CD4-positive, alpha-beta T cell treated with Interleukin-12 subunit alpha and Interleukin-12 subunit beta, for 1 hour (primary cell): ENCODE data around the gene MSH5.
A peak's percentile ranks its signal among the peaks of the same experiment; 100 is the strongest.
"Not testable (repeated sequence)": the region's sequence is repeated elsewhere in the genome, so short reads cannot be mapped to it uniquely, and the experiment has no call there.

Experiments
- DNase-seq: peaks from one replicate; pipeline ENCODE4 v3.0.0-alpha.2; 2020

The MSH5 gene

GRCh38 chr6:31739639-31740396 is at the start of gene MSH5:
Gene MSH5 (plus strand): TSS chr6:31740005. CDS start chr6:31740467, 462 bp downstream.
- DNase-seq = peak; percentile 97

- DNase-seq = no peak
Observed at GRCh38 chr6:31690231-31691077, 49.4 kb upstream of the MSH5 start.

GRCh38 chr6:31691078-31691463 is 48.7 kb upstream of the MSH5 start:
- no peak for DNase-seq

GRCh38 chr6:31691564-31692108 is 48.2 kb upstream of the MSH5 start:
- DNase-seq = no peak

GRCh38 chr6:31692353-31692752 is 47.5 kb upstream of the MSH5 start:
- no peak for DNase-seq

GRCh38 chr6:31692886-31693285 is 46.9 kb upstream of the MSH5 start:
- no peak for DNase-seq

- no peak for DNase-seq
Observed at GRCh38 chr6:31693535-31693934, 46.3 kb upstream of the MSH5 start.

- no peak for DNase-seq
Observed at GRCh38 chr6:31697555-31697954, 42.2 kb upstream of the MSH5 start.

- DNase-seq = no peak
Observed at GRCh38 chr6:31700740-31701401, 38.9 kb upstream of the MSH5 start.

GRCh38 chr6:31701666-31702404 is 38.0 kb upstream of the MSH5 start:
- DNase-seq = no peak

GRCh38 chr6:31702405-31702818 is 37.4 kb upstream of the MSH5 start:
- DNase-seq = no peak

- peak; percentile 98 for DNase-seq
Observed at GRCh38 chr6:31702819-31703716, 36.7 kb upstream of the MSH5 start, which contains the start of gene ABHD16A. Gene ABHD16A (minus strand): TSS chr6:31703324. CDS start chr6:31703281, 43 bp downstream.

- DNase-seq = no peak
Observed at GRCh38 chr6:31705931-31706330, 33.9 kb upstream of the MSH5 start.

GRCh38 chr6:31706599-31706998 is 33.2 kb upstream of the MSH5 start, which contains the start of gene LY6G6F:
Gene LY6G6F (plus strand): TSS chr6:31706866. CDS start chr6:31706907, 41 bp downstream.
- DNase-seq = no peak

- no peak for DNase-seq
Observed at GRCh38 chr6:31707701-31708100, 32.1 kb upstream of the MSH5 start.

- no peak for DNase-seq
Observed at GRCh38 chr6:31708224-31708623, 31.6 kb upstream of the MSH5 start.

GRCh38 chr6:31709157-31709556 is 30.6 kb upstream of the MSH5 start:
- not testable (repeated sequence) for DNase-seq

- no peak for DNase-seq
Observed at GRCh38 chr6:31710523-31711219, 29.1 kb upstream of the MSH5 start.

GRCh38 chr6:31711233-31711632 is 28.6 kb upstream of the MSH5 start:
- DNase-seq = no peak

GRCh38 chr6:31712296-31712695 is 27.5 kb upstream of the MSH5 start:
- DNase-seq = peak; percentile 31

GRCh38 chr6:31713465-31713864 is 26.3 kb upstream of the MSH5 start:
- no peak for DNase-seq
